Heart left ventricle (tissue), 16 donors: ENCODE measurements around the gene EHF. TPM values are rescaled to one million over a fixed set of nuclear protein-coding genes. Genes with fewer than 3 reads are reported as not detected.

ENCODE experiments used
- ATAC-seq, 4 donors: fragments of 200-7000 bp; cut with Tn5 transposase; one replicate each; pipeline ENCODE4 v1.9.1; 2020 to 2022; ENCODE audit warnings: moderate library complexity in 4 of 4, mild to moderate bottlenecking in 3 of 4, moderate number of reproducible peaks in 1 of 4
- DNase-seq, 5 donors: peaks; one replicate each; pipeline ENCODE4 v3.0.0-alpha.2; 2020
- H3K27ac ChIP-seq, 12 donors: fragments of 200-600 bp; sonication (generic) in 4 of 12; one replicate each; pipeline versions ENCODE4 v1.5.0 to v1.8.0; 2016 to 2022; ENCODE audit warnings: mild to moderate bottlenecking in 2 of 12
- H3K27me3 ChIP-seq, 9 donors: fragments of 200-600 bp; sonication (generic) in 2 of 9; one replicate each; pipeline versions ENCODE4 v1.5.1 to v1.8.0; 2016 to 2022; ENCODE audit warnings: mild to moderate bottlenecking in 3 of 9
- H3K36me3 ChIP-seq, 9 donors: fragments of 200-600 bp; sonication (generic) in 2 of 9; one replicate each; pipeline versions ENCODE4 v1.5.0 to v1.8.0; 2018 to 2022; ENCODE audit warnings: mild to moderate bottlenecking in 2 of 9
- H3K4me1 ChIP-seq, 12 donors: fragments of 200-600 bp; sonication (generic) in 4 of 12; one replicate each; pipeline versions ENCODE4 v1.5.0 to v1.8.0; 2016 to 2022; ENCODE audit warnings: mild to moderate bottlenecking in 3 of 12
- H3K4me3 ChIP-seq, 12 donors: fragments of 200-600 bp; sonication (generic) in 4 of 12; one replicate each; pipeline versions ENCODE4 v1.5.0 to v1.8.0; 2017 to 2022; ENCODE audit warnings: mild to moderate bottlenecking in 9 of 12, moderate library complexity in 4 of 12
- H3K9me3 ChIP-seq, 12 donors: fragments of 200-600 bp; sonication (generic) in 4 of 12; one replicate each; pipeline versions ENCODE4 v1.5.0 to v1.8.0; 2016 to 2022; ENCODE audit warnings: mild to moderate bottlenecking in 1 of 12
- CTCF ChIP-seq, 12 donors: fragments of 200-600 bp; sonication (generic) in 4 of 12; IDR thresholded peaks; one replicate each; pipeline versions ENCODE4 v1.5.0 to v1.8.0; 2018 to 2022; ENCODE audit warnings: antibody characterized with exemption in 12 of 12, mild to moderate bottlenecking in 5 of 12
- POLR2A ChIP-seq, 2 donors: fragments of 450-650 bp; IDR thresholded peaks; one replicate each; pipeline ENCODE4 v1.6.1; 2017; ENCODE audit warnings: antibody characterized with exemption in 2 of 2, mild to moderate bottlenecking in 2 of 2, moderate library complexity in 2 of 2
- WGBS, 4 donors: extraction: QIAGEN DNeasy Blood & Tissue Kit in 2 of 4; methylation state at CpG; one replicate each; pipeline versions ENCODE4 v1.1.5 to v1.1.7; 2013 to 2018; 5-methylcytosine and 5-hydroxymethylcytosine counted together
- intact Hi-C, 10 donors: fragments of 100-400 bp; cut with DNase I; formaldehyde crosslinking; loops; one replicate each; pipeline versions ENCODE4 v1.11.1 to v1.14.2; 2022
- polyA plus RNA-seq, 2 donors: library from polyadenylated mRNA; stranded (reverse); fragments of 200-250 nt; gene quantifications; one replicate each; pipeline ENCODE4 v1.2.3, GENCODE V29; 2013
- total RNA-seq, 9 donors: library from RNA; depleted of rRNA in 2 of 9; stranded (reverse); fragments of >200 nt in 2 of 9; fragmentation: NEBNext Ultra II Directional in 3 of 9; extraction: Animal tissue kit (Norgen Biotek cat#: 25700) in 3 of 9; gene quantifications; one replicate each; pipeline versions ENCODE4 v1.1.0 to v1.2.4, GENCODE V29; 2016 to 2023
- donor health status: ischemic (EF 13 %, LVEDD 7.1; RV severe dilation, severe dysfunction).
- donor health status: healthy with polysubstance abuse.
- donor health status: DM: no; HTN: yes; CAD: no.
- donor health status: DM: no; HTN: no; CAD: no.
- donor health status: ischemic (EF 25% LVEDD 6.9; RV normal size, moderate dysfunction).
- donor health status: ischemic (EF 25% LVEDD 5.7; RV mildly dilated, moderate dysfunction).
- donor health status: healthy.
- donor health status: DM: yes; HTN: yes; CAD: no.
- donor health status: ischemic (EF 35%, LVEDD 5.7; RV mildly dilated, moderate dysfunction).
- donor health status: nonischemic (EF 11% LVEDD 7.7; RV severe dilation, severe dysfunction).
- donor health status: DM: yes; HTN: yes; CAD: no.
- donor health status: PGD.
- donor health status: ischemic (EF 29% LVEDD 5.4; RV normal size, mild dysfunction).
- donor health status: nonischemic (EF 23%, LVEDD 6.1; RV moderate dilation, normal function).

EHF gene
- total and polyA plus RNA-seq, 11 donors: 0.19 to 1.9 (median 0.67) TPM

GRCh38 chr11:34602245-34602644 is 18.6 kb upstream of the EHF start:
- H3K27me3 ChIP-seq: no peaks in the 10 kb centered on the region
- no peak overlapping the region for H3K27ac ChIP-seq
- DNase-seq (no peak), ATAC-seq (no peak)
- H3K4me1 ChIP-seq: peaks cover 0 to 26% (median 8%) of the 10 kb centered on the region in 12 donors
- 85 to 92% (median 87%) methylated on average over 7 of the region's 7 CpGs for WGBS, 4 donors
- intact Hi-C loops: no loop called here
- H3K9me3 ChIP-seq: no peaks in the 10 kb centered on the region
- TF ChIP-seq POLR2A (IDR thresholded peaks at IDR 0.05): no peak
- H3K36me3 ChIP-seq: no peaks in the 10 kb centered on the region
- H3K4me3 ChIP-seq: no peak overlapping the region

- Histone ChIP-seq H3K27me3 (no peaks in the 10 kb centered on the region), H3K36me3 (no peaks in the 10 kb centered on the region), H3K4me3 (no peak overlapping the region), H3K27ac (no peak overlapping the region), H3K4me1 (peaks cover 0 to 26% (median 8%) of the 10 kb centered on the region in 12 donors), H3K9me3 (no peaks in the 10 kb centered on the region)
- TF ChIP-seq POLR2A (IDR thresholded peaks at IDR 0.05) (no peak), CTCF (IDR thresholded peaks at IDR 0.05) (no peak)
- WGBS, 4 donors: 69 to 78% (median 73%) methylated on average over 15 of the region's 15 CpGs
- no peak for DNase-seq
- ATAC-seq: no peak
- intact Hi-C loops: no loop called here
Observed at GRCh38 chr11:34603129-34604001, 17.5 kb upstream of the EHF start.

- ATAC-seq: no peak
- Histone ChIP-seq H3K36me3 (no peaks in the 10 kb centered on the region), H3K4me3 (no peak overlapping the region), H3K27ac (no peak overlapping the region), H3K27me3 (no peaks in the 10 kb centered on the region), H3K4me1 (peaks cover 0 to 26% (median 8%) of the 10 kb centered on the region in 12 donors), H3K9me3 (no peaks in the 10 kb centered on the region)
- DNase-seq: no peak
- no peak for TF ChIP-seq CTCF (IDR thresholded peaks at IDR 0.05)
- no peak for TF ChIP-seq POLR2A (IDR thresholded peaks at IDR 0.05)
- intact Hi-C loops: no loop called here
- 90 to 96% (median 94%) methylated on average over 2 of the region's 2 CpGs for WGBS, 4 donors
Observed at GRCh38 chr11:34604145-34604544, 16.7 kb upstream of the EHF start.

- WGBS, 4 donors: 71 to 79% (median 73%) methylated on average over 8 of the region's 8 CpGs
- H3K4me1 ChIP-seq: peaks cover 0 to 18% (median 5%) of the 10 kb centered on the region in 12 donors
- no peak for DNase-seq
- no peak overlapping the region for H3K4me3 ChIP-seq
- TF ChIP-seq CTCF (IDR thresholded peaks at IDR 0.05) (no peak), POLR2A (IDR thresholded peaks at IDR 0.05) (no peak)
- no peaks in the 10 kb centered on the region for H3K9me3 ChIP-seq
- no peaks in the 10 kb centered on the region for H3K27me3 ChIP-seq
- no peak for ATAC-seq
- intact Hi-C loops: no loop called here
- no peak overlapping the region for H3K27ac ChIP-seq
- no peaks in the 10 kb centered on the region for H3K36me3 ChIP-seq
Observed at GRCh38 chr11:34604911-34605310, 16.0 kb upstream of the EHF start.
